PC-3 (cell line): ENCODE data around the gene PCDHB7.
"Not testable (repeated sequence)": the region's sequence is repeated elsewhere in the genome, so short reads cannot be mapped to it uniquely, and the experiment has no call there.

Source experiments
- EZH2phosphoT487 ChIP-seq: fragments of 300-600 bp; sonication (generic); IDR thresholded peaks from 2 replicates; pipeline ENCODE4 v1.6.1; 2018; ENCODE audit warnings: mild to moderate bottlenecking, antibody characterized with exemption, low read length, borderline replicate concordance
- TF ChIP-seq, protein P1 (sequence below): fragments of 300-600 bp; sonication (generic); conservative IDR thresholded peaks from 2 replicates; pipeline ENCODE4 v1.5.1; 2017; ENCODE audit warnings: antibody characterized with exemption, low read depth, mild to moderate bottlenecking, low read length

DNA sequence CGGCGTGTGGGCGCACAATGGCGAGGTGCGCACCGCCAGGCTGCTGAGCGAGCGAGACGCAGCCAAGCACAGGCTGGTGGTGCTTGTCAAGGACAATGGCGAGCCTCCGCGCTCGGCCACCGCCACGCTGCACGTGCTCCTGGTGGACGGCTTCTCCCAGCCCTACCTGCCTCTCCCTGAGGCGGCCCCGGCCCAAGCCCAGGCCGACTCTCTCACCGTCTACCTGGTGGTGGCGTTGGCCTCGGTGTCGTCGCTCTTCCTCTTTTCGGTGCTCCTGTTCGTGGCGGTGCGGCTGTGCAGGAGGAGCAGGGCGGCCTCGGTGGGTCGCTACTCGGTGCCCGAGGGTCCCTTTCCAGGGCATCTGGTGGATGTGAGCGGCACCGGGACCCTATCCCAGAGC is 20.3 kb upstream of the PCDHB7 start:
- TF ChIP-seq, protein P1, sequence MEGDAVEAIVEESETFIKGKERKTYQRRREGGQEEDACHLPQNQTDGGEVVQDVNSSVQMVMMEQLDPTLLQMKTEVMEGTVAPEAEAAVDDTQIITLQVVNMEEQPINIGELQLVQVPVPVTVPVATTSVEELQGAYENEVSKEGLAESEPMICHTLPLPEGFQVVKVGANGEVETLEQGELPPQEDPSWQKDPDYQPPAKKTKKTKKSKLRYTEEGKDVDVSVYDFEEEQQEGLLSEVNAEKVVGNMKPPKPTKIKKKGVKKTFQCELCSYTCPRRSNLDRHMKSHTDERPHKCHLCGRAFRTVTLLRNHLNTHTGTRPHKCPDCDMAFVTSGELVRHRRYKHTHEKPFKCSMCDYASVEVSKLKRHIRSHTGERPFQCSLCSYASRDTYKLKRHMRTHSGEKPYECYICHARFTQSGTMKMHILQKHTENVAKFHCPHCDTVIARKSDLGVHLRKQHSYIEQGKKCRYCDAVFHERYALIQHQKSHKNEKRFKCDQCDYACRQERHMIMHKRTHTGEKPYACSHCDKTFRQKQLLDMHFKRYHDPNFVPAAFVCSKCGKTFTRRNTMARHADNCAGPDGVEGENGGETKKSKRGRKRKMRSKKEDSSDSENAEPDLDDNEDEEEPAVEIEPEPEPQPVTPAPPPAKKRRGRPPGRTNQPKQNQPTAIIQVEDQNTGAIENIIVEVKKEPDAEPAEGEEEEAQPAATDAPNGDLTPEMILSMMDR: not testable (repeated sequence)
- TF ChIP-seq EZH2phosphoT487: not testable (repeated sequence)
